GM23338 (cell line): Measurements from ENCODE around the gene PTPRZ1. TPM values are rescaled to one million over a fixed set of nuclear protein-coding genes. Genes with fewer than 3 reads are reported as not detected.

ENCODE experiments used
- ATAC-seq: fragments of 200-7000 bp; cut with Tn5 transposase; 3 replicates; pipeline ENCODE4 v1.9.1; 2020
- DNase-seq: peaks from one replicate; pipeline ENCODE4 v3.0.0-alpha.2; 2015; ENCODE audit warnings: low spot score
- H2AFZ ChIP-seq: fragments of 200-600 bp; sonication (generic); 2 replicates; pipeline ENCODE4 v1.8.0; 2016; ENCODE audit warnings: antibody characterized with exemption, mild to moderate bottlenecking, moderate library complexity
- H3F3A ChIP-seq: fragments of 200-600 bp; sonication (generic); replicated peaks from 2 replicates; pipeline ENCODE4 v1.8.0; 2017; ENCODE audit warnings: antibody characterized with exemption, mixed run types, low read depth
- H3K27ac ChIP-seq: fragments of 200-600 bp; sonication (generic); 2 replicates; pipeline ENCODE4 v1.6.1; 2016; ENCODE audit warnings: low read depth
- H3K27me3 ChIP-seq: fragments of 200-600 bp; sonication (generic); 2 replicates; pipeline ENCODE4 v1.8.0; 2016; ENCODE audit warnings: mild to moderate bottlenecking, mixed run types, moderate library complexity; ENCODE audit not compliant: insufficient read depth
- H3K36me3 ChIP-seq: fragments of 200-600 bp; sonication (generic); 2 replicates; pipeline ENCODE4 v1.8.0; 2016; ENCODE audit warnings: mild to moderate bottlenecking; ENCODE audit not compliant: insufficient read depth
- H3K4me1 ChIP-seq: fragments of 200-600 bp; sonication (generic); 2 replicates; pipeline ENCODE4 v1.8.0; 2016; ENCODE audit warnings: mild to moderate bottlenecking, moderate library complexity; ENCODE audit not compliant: insufficient read depth
- H3K4me2 ChIP-seq: fragments of 200-600 bp; sonication (generic); 2 replicates; pipeline ENCODE4 v1.7.1; 2017; ENCODE audit warnings: mixed run types
- H3K4me3 ChIP-seq: fragments of 200-600 bp; sonication (generic); 2 replicates; pipeline ENCODE4 v1.6.1; 2016; ENCODE audit warnings: mixed run types
- H3K79me2 ChIP-seq: fragments of 200-600 bp; sonication (generic); replicated peaks from 2 replicates; pipeline ENCODE4 v1.8.0; 2017; ENCODE audit warnings: mild to moderate bottlenecking; ENCODE audit not compliant: insufficient read depth
- H3K9me2 ChIP-seq: fragments of 200-600 bp; sonication (generic); 2 replicates; pipeline ENCODE4 v1.8.0; 2017; ENCODE audit not compliant: insufficient read depth
- H4K20me1 ChIP-seq: fragments of 200-600 bp; sonication (generic); replicated peaks from 2 replicates; pipeline ENCODE4 v1.8.0; 2017; ENCODE audit warnings: mild to moderate bottlenecking; ENCODE audit not compliant: insufficient read depth
- H3K27ac Mint-ChIP-seq: 2 replicates; pipeline ENCODE4 v1.8.0; 2020; ENCODE audit warnings: inconsistent platforms, mild to moderate bottlenecking, moderate library complexity, mixed read lengths
- H3K27me3 Mint-ChIP-seq: 3 replicates; pipeline ENCODE4 v1.8.0; 2022; ENCODE audit warnings: low read depth, mild to moderate bottlenecking, moderate library complexity, mixed read lengths, inconsistent platforms; ENCODE audit not compliant: insufficient read depth, poor library complexity
- H3K36me3 Mint-ChIP-seq: 3 replicates; pipeline ENCODE4 v1.8.0; 2021; ENCODE audit warnings: low read depth, mild to moderate bottlenecking, inconsistent platforms, moderate library complexity, mixed read lengths
- H3K4me1 Mint-ChIP-seq: 3 replicates; pipeline ENCODE4 v1.8.0; 2020; ENCODE audit warnings: mild to moderate bottlenecking, inconsistent platforms, mixed read lengths
- H3K4me3 Mint-ChIP-seq: 3 replicates; pipeline ENCODE4 v1.8.0; 2021; ENCODE audit warnings: moderate library complexity, mild to moderate bottlenecking, inconsistent platforms, mixed read lengths
- H3K9me3 Mint-ChIP-seq: 3 replicates; pipeline ENCODE4 v1.8.0; 2020; ENCODE audit warnings: moderate library complexity, mild to moderate bottlenecking, inconsistent platforms, mixed read lengths
- CREB1 ChIP-seq: fragments of 250-450 bp; sonication (Bioruptor Pico); IDR thresholded peaks from 2 replicates; pipeline ENCODE4 v1.5.0; 2020; ENCODE audit warnings: low read depth, mild to moderate bottlenecking, moderate library complexity
- CTCF ChIP-seq, 2 experiments: fragments of 200-600 bp in 1 of 2; sonication (generic) in 1 of 2; conservative IDR thresholded peaks; 2 replicates each; pipeline versions ENCODE4 v1.5.1 to v1.6.1; 2016 to 2017; ENCODE audit warnings: antibody characterized with exemption in 2 of 2, low read depth in 2 of 2, mild to moderate bottlenecking in 2 of 2, moderate library complexity in 1 of 2
- ETS1 ChIP-seq: IDR thresholded peaks from 2 replicates; pipeline ENCODE4 v1.6.1; 2016; ENCODE audit warnings: antibody characterized with exemption
- EZH2 ChIP-seq: fragments of 200-600 bp; sonication (generic); IDR thresholded peaks from one replicate; pipeline ENCODE4 v1.8.0; 2017; ENCODE audit warnings: antibody characterized with exemption, mild to moderate bottlenecking, low read depth; ENCODE audit not compliant: unreplicated experiment
- EZH2phosphoT487 ChIP-seq: fragments of 200-600 bp; sonication (generic); IDR thresholded peaks from one replicate; pipeline ENCODE4 v1.8.1; 2018; ENCODE audit warnings: antibody characterized with exemption; ENCODE audit not compliant: unreplicated experiment
- JUNB ChIP-seq: IDR thresholded peaks from one replicate; pipeline ENCODE4 v1.6.1; 2016; ENCODE audit warnings: antibody characterized with exemption; ENCODE audit not compliant: unreplicated experiment
- NANOG ChIP-seq: IDR thresholded peaks from 2 replicates; pipeline ENCODE4 v1.6.1; 2016; ENCODE audit warnings: antibody characterized with exemption, borderline replicate concordance
- POLR2AphosphoS5 ChIP-seq: IDR thresholded peaks from 2 replicates; pipeline ENCODE4 v1.6.1; 2016; ENCODE audit warnings: antibody characterized with exemption, low read depth
- REST ChIP-seq: IDR thresholded peaks from one replicate; pipeline ENCODE4 v1.6.1; 2018; ENCODE audit warnings: antibody characterized with exemption; ENCODE audit not compliant: unreplicated experiment
- STAT1 ChIP-seq: IDR thresholded peaks from one replicate; pipeline ENCODE4 v1.6.1; 2016; ENCODE audit warnings: antibody characterized with exemption; ENCODE audit not compliant: unreplicated experiment
- ZNF114 ChIP-seq: fragments of 250-450 bp; sonication (Bioruptor Pico); IDR thresholded peaks from 2 replicates; pipeline ENCODE4 v1.5.0; 2020; ENCODE audit warnings: mild to moderate bottlenecking, moderate library complexity
- ZNF331 ChIP-seq: fragments of 250-450 bp; sonication (Bioruptor Pico); IDR thresholded peaks from 2 replicates; pipeline ENCODE4 v1.5.0; 2020; ENCODE audit warnings: low read depth, mild to moderate bottlenecking, moderate library complexity
- ZNF462 ChIP-seq: fragments of 250-450 bp; sonication (Bioruptor Pico); IDR thresholded peaks from 2 replicates; pipeline ENCODE4 v1.5.0; 2020; ENCODE audit warnings: mild to moderate bottlenecking, moderate library complexity
- polyA plus RNA-seq: library from polyadenylated mRNA; unstranded; fragments of >200 nt; fragmentation: Nextera tagmentation; extraction: Ambion mirVana; gene quantifications from 2 replicates; pipeline ENCODE4 v1.2.1, GENCODE V29; 2016
- total RNA-seq: library from RNA; depleted of rRNA; stranded (reverse); fragments of >200 nt; shearing (Covaris generic); gene quantifications from 2 replicates; pipeline ENCODE4 v1.2.3, GENCODE V29; 2014

Gene PTPRZ1
- total and polyA plus RNA-seq, 2 experiments from 2014 or later: 160 to 230 TPM

- Mint-ChIP-seq H3K36me3 (peaks cover 54% of the 10 kb centered on the region), H3K27ac (no peak overlapping the region), H3K4me1 (no peaks in the 10 kb centered on the region), H3K27me3 (peaks cover 2% of the 10 kb centered on the region), H3K9me3 (no peaks in the 10 kb centered on the region), H3K4me3 (no peak overlapping the region)
- no peak overlapping the region for H3K4me2 ChIP-seq
- H3K79me2 ChIP-seq: no peaks in the 10 kb centered on the region
- H3K27me3 ChIP-seq: no peaks in the 10 kb centered on the region
- no peaks in the 10 kb centered on the region for H3K9me2 ChIP-seq
- no peaks in the 10 kb centered on the region for H4K20me1 ChIP-seq
- DNase-seq (no peak), ATAC-seq (no peak)
- H3K4me3 ChIP-seq: no peak overlapping the region
- no peak overlapping the region for H3K27ac ChIP-seq
- H3K4me1 ChIP-seq: no peaks in the 10 kb centered on the region
- H3F3A ChIP-seq: no peaks in the 10 kb centered on the region
- TF ChIP-seq CREB1 (CRISPR knock-in tag) (no peak), EZH2phosphoT487 (no peak), ZNF114 (no peak), EZH2 (no peak), ZNF331 (CRISPR knock-in tag) (no peak), STAT1 (no peak), JUNB (no peak), ZNF462 (CRISPR knock-in tag) (no peak), REST (no peak), NANOG (no peak), POLR2AphosphoS5 (no peak), CTCF (conservative IDR thresholded peaks at IDR 0.05; ENCODE audit: low read depth in 2 of 2) (no peak), ETS1 (no peak)
- no peak overlapping the region for H2AFZ ChIP-seq
- peaks cover 22% of the 10 kb centered on the region for H3K36me3 ChIP-seq
These were observed 162.9 kb downstream of the PTPRZ1 start for GRCh38 chr7:122035876-122036275.
